ENCODE results near the gene LRMDA.

The LRMDA gene

GRCh38 chr10:75398692-75399460, 32.5 kb upstream of the LRMDA start:
- no peaks in the 10 kb centered on the region for H3K4me1 ChIP-seq (ENCODE audit: insufficient read depth, low read length, poor library complexity, severe bottlenecking)
- no peaks in the 10 kb centered on the region for H3K36me3 ChIP-seq (ENCODE audit: insufficient read depth, low read length)
- no peaks in the 10 kb centered on the region for H3F3A ChIP-seq (ENCODE audit: low read depth)
- H4K20me1 ChIP-seq (ENCODE audit: insufficient read depth, low read length, poor library complexity, severe bottlenecking), result peaks cover 13% of the 10 kb centered on the region
- H3K4me3 ChIP-seq (ENCODE audit: low read length, poor library complexity, severe bottlenecking), result peak overlapping the region; percentile 84
- no peaks in the 10 kb centered on the region for H3K27me3 ChIP-seq (ENCODE audit: insufficient read depth, low read length, poor library complexity, severe bottlenecking)
- H3K9me3 ChIP-seq (ENCODE audit: insufficient read depth, low read depth, low read length), result no peaks in the 10 kb centered on the region
- no peak overlapping the region for H2AFZ ChIP-seq (ENCODE audit: low read length)
- H3K79me2 ChIP-seq (ENCODE audit: insufficient read depth, low read length), result peaks cover 33% of the 10 kb centered on the region
- no peaks in the 10 kb centered on the region for H3K9me2 ChIP-seq (replicated peaks; ENCODE audit: low read depth, low read length)
- TF ChIP-seq, protein P1, sequence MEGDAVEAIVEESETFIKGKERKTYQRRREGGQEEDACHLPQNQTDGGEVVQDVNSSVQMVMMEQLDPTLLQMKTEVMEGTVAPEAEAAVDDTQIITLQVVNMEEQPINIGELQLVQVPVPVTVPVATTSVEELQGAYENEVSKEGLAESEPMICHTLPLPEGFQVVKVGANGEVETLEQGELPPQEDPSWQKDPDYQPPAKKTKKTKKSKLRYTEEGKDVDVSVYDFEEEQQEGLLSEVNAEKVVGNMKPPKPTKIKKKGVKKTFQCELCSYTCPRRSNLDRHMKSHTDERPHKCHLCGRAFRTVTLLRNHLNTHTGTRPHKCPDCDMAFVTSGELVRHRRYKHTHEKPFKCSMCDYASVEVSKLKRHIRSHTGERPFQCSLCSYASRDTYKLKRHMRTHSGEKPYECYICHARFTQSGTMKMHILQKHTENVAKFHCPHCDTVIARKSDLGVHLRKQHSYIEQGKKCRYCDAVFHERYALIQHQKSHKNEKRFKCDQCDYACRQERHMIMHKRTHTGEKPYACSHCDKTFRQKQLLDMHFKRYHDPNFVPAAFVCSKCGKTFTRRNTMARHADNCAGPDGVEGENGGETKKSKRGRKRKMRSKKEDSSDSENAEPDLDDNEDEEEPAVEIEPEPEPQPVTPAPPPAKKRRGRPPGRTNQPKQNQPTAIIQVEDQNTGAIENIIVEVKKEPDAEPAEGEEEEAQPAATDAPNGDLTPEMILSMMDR (conservative IDR thresholded peaks at IDR 0.05; ENCODE audit: low read length), result no peak
- TF ChIP-seq EZH2phosphoT487 (IDR thresholded peaks at IDR 0.05; ENCODE audit: borderline replicate concordance), result no peak
- H3K4me2 ChIP-seq (ENCODE audit: low read depth, low read length, poor library complexity, severe bottlenecking), result peak overlapping the region; percentile 91
- H3K9ac ChIP-seq (ENCODE audit: low read depth, low read length, poor library complexity, severe bottlenecking), result no peak overlapping the region

DNA sequence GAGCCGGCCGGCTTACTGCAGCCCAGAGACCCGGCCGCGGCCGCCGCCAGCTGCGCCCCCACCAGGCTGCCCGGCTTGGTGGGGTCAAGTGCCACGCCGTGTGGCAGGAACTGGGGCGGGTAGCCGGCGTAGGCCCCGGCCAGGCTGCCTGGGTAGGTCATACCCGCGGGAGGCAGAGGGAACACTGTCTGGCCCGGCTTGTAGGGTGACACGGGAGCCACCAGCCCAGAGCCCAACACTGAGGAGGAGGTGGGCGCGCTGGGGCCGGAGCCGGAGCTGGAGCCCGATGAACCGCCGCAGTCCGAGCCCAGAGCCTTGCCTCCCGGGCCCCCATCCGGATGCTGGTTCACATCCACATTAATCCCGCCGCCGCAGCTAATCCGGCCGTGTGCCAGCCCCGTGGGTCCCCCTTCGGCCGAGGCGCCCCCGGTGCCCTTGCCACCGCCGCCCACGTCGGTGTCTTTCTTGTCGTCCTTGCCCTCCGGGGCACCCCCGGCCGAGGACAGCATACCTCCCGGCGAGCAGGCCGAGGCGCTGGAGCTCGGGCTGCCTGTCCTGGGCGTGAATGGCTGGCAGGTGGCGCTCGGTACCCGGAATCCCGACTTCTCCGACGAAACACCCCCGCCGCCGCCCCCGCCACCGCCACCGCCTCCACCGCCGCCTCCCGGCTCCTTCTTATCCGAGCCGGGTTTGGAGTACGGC, 31.8 kb upstream of the LRMDA start:
- Histone ChIP-seq H3K9me2 (replicated peaks; ENCODE audit: low read depth, low read length) (no peaks in the 10 kb centered on the region), H3K9me3 (ENCODE audit: insufficient read depth, low read depth, low read length) (no peaks in the 10 kb centered on the region), H3K4me1 (ENCODE audit: insufficient read depth, low read length, poor library complexity, severe bottlenecking) (no peaks in the 10 kb centered on the region), H3F3A (ENCODE audit: low read depth) (no peaks in the 10 kb centered on the region), H3K9ac (ENCODE audit: low read depth, low read length, poor library complexity, severe bottlenecking) (peak overlapping the region; percentile 79), H2AFZ (ENCODE audit: low read length) (peak overlapping the region; percentile 82), H4K20me1 (ENCODE audit: insufficient read depth, low read length, poor library complexity, severe bottlenecking) (peaks cover 13% of the 10 kb centered on the region), H3K27me3 (ENCODE audit: insufficient read depth, low read length, poor library complexity, severe bottlenecking) (no peaks in the 10 kb centered on the region), H3K4me2 (ENCODE audit: low read depth, low read length, poor library complexity, severe bottlenecking) (peak overlapping the region; percentile 91), H3K4me3 (ENCODE audit: low read length, poor library complexity, severe bottlenecking) (peak overlapping the region; percentile 84), H3K36me3 (ENCODE audit: insufficient read depth, low read length) (no peaks in the 10 kb centered on the region), H3K79me2 (ENCODE audit: insufficient read depth, low read length) (peaks cover 33% of the 10 kb centered on the region)
- TF ChIP-seq, protein P1 (conservative IDR thresholded peaks at IDR 0.05; ENCODE audit: low read length), result peak; percentile 44
- TF ChIP-seq EZH2phosphoT487 (IDR thresholded peaks at IDR 0.05; ENCODE audit: borderline replicate concordance), result no peak

DNA sequence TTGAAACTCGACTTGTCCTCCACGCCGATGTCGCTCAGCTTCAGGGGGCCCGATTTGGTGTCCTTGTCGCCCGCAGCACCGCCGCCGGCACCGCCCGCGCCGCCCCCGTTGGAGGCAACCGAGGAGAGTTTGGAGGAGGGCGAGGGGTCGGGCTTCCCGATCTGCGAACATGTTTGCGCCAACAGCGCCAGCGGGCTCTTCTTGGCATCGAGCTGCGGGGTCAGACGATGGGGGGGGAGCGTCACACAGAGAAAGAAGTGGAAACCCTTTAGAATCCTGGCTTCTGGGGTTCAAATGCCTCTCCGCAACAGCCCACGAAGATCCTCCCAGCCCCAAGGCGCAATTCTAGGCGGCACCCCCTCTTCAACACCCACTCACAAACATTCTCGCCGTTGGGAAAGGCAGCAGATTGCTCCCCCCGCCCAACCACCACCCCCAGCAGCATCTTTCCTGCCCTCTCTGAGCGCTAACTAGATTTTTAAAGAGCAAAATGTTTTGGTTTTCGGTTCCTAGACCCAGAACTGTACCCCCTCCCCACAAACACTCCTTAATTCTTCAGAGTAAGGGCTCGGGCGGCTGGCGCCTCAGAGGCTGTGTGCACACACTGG, 31.2 kb upstream of the LRMDA start:
- no peak for TF ChIP-seq EZH2phosphoT487 (IDR thresholded peaks at IDR 0.05; ENCODE audit: borderline replicate concordance)
- TF ChIP-seq, protein P1 (conservative IDR thresholded peaks at IDR 0.05; ENCODE audit: low read length), result no peak
- Histone ChIP-seq H3K36me3 (ENCODE audit: insufficient read depth, low read length) (no peaks in the 10 kb centered on the region), H4K20me1 (ENCODE audit: insufficient read depth, low read length, poor library complexity, severe bottlenecking) (peaks cover 13% of the 10 kb centered on the region), H3K4me1 (ENCODE audit: insufficient read depth, low read length, poor library complexity, severe bottlenecking) (no peaks in the 10 kb centered on the region), H2AFZ (ENCODE audit: low read length) (peak overlapping the region; percentile 82), H3K4me2 (ENCODE audit: low read depth, low read length, poor library complexity, severe bottlenecking) (peak overlapping the region; percentile 91), H3K27me3 (ENCODE audit: insufficient read depth, low read length, poor library complexity, severe bottlenecking) (no peaks in the 10 kb centered on the region), H3K9ac (ENCODE audit: low read depth, low read length, poor library complexity, severe bottlenecking) (peak overlapping the region; percentile 79), H3K9me2 (replicated peaks; ENCODE audit: low read depth, low read length) (no peaks in the 10 kb centered on the region), H3K9me3 (ENCODE audit: insufficient read depth, low read depth, low read length) (no peaks in the 10 kb centered on the region), H3K79me2 (ENCODE audit: insufficient read depth, low read length) (peaks cover 33% of the 10 kb centered on the region), H3F3A (ENCODE audit: low read depth) (no peaks in the 10 kb centered on the region), H3K4me3 (ENCODE audit: low read length, poor library complexity, severe bottlenecking) (peak overlapping the region; percentile 84)

Data from Loucy (cell line).